ENCODE results near the gene MRPL17. TPM values are rescaled to one million over a fixed set of nuclear protein-coding genes. Genes with fewer than 3 reads are reported as not detected.

Gene MRPL17
- total and polyA plus RNA-seq, 10 of the 15 experiments (the other 5 are each of a cell fraction or from before 2014, with no cell fraction given), result 60.3 to 171 (median 94.8) TPM

DNA sequence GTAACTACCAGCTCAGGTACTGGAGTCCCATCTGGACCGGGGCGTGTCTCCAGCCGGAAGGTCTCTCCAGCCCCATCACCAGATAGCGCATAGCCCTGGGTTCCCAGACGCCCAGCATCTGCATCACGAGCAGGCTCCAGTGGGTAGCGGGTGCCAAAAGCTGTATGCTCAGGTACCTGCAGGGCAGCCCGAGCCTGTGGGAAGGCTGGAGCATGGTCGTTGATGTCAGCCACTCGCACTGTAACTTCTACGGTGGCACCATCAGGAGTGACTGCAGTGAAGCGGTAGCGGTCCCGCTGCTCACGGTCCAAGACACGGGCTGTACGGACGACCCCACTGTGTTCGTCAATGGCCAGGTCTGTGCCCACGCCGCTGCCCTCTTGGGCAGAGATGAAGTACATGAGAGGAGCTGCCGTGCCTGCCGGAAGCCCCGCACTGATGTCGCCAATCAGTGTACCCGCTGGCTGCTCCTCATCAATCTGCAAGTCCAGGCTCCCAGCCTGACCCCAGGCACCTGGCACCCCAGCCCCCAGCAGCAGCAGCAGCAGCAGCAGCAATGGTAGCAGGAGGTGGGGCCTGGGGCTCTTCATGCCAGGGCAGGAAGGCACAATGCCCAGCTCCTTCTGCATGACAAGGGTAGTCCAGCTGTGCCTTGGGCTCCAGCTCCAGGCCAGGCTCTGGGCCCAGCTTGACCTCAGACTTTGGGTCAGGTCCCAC, 42.0 kb downstream of the MRPL17 start:
- Histone ChIP-seq H3K4me1 (ENCODE audit: control insufficient read depth, insufficient read depth, low read length) (peaks cover 7% of the 10 kb centered on the region), H3K27ac (ENCODE audit: control insufficient read depth, insufficient read depth) (no peak overlapping the region), H3K27me3 (replicated peaks in 1 of 2; ENCODE audit: control insufficient read depth in 2 of 2, insufficient read depth in 2 of 2, low read length in 1 of 2) (no peaks in the 10 kb centered on the region), H3K36me3 (ENCODE audit: control insufficient read depth in 2 of 2, insufficient read depth in 2 of 2, low read length in 1 of 2) (no peaks in the 10 kb centered on the region), H3K9me3 (replicated peaks; ENCODE audit: control insufficient read depth, insufficient read depth, low read length) (no peaks in the 10 kb centered on the region), H4K20me1 (ENCODE audit: control insufficient read depth, insufficient read depth) (no peaks in the 10 kb centered on the region), H3K9ac (ENCODE audit: control insufficient read depth, insufficient read depth, low read length) (no peak overlapping the region), H3K79me2 (ENCODE audit: control insufficient read depth, insufficient read depth, low read length) (no peaks in the 10 kb centered on the region), H2AFZ (ENCODE audit: control insufficient read depth, low read depth, low read length) (no peak overlapping the region), H3K4me2 (ENCODE audit: control insufficient read depth, insufficient read depth) (no peak overlapping the region), H3K4me3 (no peak overlapping the region)
- no TSS peak for BruUV-seq (replicated peaks)
- POLR2A ChIA-PET, result no interaction called here
- RAD21 ChIA-PET (ENCODE audit: unreplicated experiment), result interaction anchor here (0.9 kb wide), 1 partner anchor 29 kb away, joined by 3 read pairs; the partner anchor contains the start of gene TAF10
- CTCF ChIA-PET, result interaction anchor here (0.6 kb wide), 1 partner anchor 108 kb away, joined by 3 read pairs; no protein-coding TSS in a partner anchor
- WGBS (ENCODE audit: insufficient coverage, insufficient replicate concordance, low lambda C conversion rate, missing lambda C conversion rate), result 74% methylated on average over 26 of the region's 26 CpGs
- in situ Hi-C loops (cut with MboI) (no loop called here), intact Hi-C loops (cut with micrococcal nuclease; ENCODE audit: unreplicated experiment) (no loop called here)
- TF ChIP-seq YBX1 (IDR thresholded peaks at IDR 0.05), result no peak
- TF ChIP-seq SIX5 (IDR thresholded peaks at IDR 0.05; ENCODE audit: low read depth, low read length, severe bottlenecking), result no peak
- TF ChIP-seq, protein P1, sequence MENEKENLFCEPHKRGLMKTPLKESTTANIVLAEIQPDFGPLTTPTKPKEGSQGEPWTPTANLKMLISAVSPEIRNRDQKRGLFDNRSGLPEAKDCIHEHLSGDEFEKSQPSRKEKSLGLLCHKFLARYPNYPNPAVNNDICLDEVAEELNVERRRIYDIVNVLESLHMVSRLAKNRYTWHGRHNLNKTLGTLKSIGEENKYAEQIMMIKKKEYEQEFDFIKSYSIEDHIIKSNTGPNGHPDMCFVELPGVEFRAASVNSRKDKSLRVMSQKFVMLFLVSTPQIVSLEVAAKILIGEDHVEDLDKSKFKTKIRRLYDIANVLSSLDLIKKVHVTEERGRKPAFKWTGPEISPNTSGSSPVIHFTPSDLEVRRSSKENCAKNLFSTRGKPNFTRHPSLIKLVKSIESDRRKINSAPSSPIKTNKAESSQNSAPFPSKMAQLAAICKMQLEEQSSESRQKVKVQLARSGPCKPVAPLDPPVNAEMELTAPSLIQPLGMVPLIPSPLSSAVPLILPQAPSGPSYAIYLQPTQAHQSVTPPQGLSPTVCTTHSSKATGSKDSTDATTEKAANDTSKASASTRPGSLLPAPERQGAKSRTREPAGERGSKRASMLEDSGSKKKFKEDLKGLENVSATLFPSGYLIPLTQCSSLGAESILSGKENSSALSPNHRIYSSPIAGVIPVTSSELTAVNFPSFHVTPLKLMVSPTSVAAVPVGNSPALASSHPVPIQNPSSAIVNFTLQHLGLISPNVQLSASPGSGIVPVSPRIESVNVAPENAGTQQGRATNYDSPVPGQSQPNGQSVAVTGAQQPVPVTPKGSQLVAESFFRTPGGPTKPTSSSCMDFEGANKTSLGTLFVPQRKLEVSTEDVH (IDR thresholded peaks at IDR 0.05; ENCODE audit: low read depth, partially characterized antibody), result no peak
- TF ChIP-seq SMAD5 (IDR thresholded peaks at IDR 0.05; ENCODE audit: low read depth), result no peak
- no peak for TF ChIP-seq ZZZ3 (IDR thresholded peaks at IDR 0.05; ENCODE audit: control insufficient read depth, insufficient read length, low read depth)
- ATAC-seq, result no peak
- FAIRE-seq, result no peak
- no peak for DNase-seq (ENCODE audit: low read depth, low spot score)
- SMC1A ChIA-PET (ENCODE audit: uncharacterized antibody, unreplicated experiment), result interaction anchor here (0.7 to 1.6 kb wide), 4 partner anchors 10 to 132 kb away, joined by 3 read pairs; no protein-coding TSS in a partner anchor

All from GM12878 (cell line).